GM12864 (cell line): Measurements from ENCODE around the gene PSKH1.

Experiments used
- DNase-seq: peaks from one replicate; pipeline ENCODE4 v3.0.0-alpha.2; 2011; ENCODE audit warnings: low read depth
- H3K4me3 ChIP-seq: 2 replicates; pipeline ENCODE4 v1.5.1; 2011; ENCODE audit warnings: mild to moderate bottlenecking, low read depth, low read length, control low read depth
- TF ChIP-seq, protein P1 (sequence below): IDR thresholded peaks from 2 replicates; pipeline ENCODE4 v1.5.1; 2011; ENCODE audit warnings: low read depth, mild to moderate bottlenecking, moderate library complexity, low read length, control low read depth, inconsistent platforms; ENCODE audit errors: missing control alignments

The PSKH1 gene

DNA sequence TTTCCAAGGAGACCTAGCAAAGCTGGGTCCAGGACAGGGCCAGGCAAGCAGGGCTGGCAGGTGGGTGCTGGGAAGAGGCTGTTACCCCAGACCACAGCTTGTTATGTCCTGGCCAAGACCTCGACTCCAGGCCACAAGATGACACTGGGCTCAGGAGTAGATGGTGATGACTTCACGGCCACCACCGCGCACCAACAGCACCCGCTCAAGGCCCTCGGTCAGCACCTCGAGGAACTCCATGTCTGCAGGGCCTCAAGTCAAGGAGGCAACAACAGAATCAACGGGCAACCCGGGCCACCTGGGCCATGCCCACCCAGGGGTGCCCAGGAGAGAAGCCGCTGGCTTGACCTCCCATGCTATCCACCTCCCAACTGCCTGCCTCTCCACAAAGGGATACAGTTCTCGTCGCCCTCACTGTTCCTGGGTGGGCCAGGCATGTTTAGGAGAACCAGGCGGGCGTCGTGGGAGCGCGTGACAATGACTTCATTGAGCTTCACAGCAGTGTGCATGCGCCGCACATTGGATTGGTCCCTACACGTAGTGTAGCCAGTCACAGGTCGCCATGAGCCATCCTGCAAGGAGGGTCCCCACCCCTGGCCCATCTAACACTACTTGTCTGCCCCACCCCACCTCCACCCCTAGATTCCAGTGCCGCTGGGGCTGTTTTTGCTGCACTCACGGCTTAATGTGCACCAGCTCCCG is 51.8 kb downstream of the PSKH1 start:
- no peak for DNase-seq
- H3K4me3 ChIP-seq = no peak overlapping the region
- TF ChIP-seq, protein P1, sequence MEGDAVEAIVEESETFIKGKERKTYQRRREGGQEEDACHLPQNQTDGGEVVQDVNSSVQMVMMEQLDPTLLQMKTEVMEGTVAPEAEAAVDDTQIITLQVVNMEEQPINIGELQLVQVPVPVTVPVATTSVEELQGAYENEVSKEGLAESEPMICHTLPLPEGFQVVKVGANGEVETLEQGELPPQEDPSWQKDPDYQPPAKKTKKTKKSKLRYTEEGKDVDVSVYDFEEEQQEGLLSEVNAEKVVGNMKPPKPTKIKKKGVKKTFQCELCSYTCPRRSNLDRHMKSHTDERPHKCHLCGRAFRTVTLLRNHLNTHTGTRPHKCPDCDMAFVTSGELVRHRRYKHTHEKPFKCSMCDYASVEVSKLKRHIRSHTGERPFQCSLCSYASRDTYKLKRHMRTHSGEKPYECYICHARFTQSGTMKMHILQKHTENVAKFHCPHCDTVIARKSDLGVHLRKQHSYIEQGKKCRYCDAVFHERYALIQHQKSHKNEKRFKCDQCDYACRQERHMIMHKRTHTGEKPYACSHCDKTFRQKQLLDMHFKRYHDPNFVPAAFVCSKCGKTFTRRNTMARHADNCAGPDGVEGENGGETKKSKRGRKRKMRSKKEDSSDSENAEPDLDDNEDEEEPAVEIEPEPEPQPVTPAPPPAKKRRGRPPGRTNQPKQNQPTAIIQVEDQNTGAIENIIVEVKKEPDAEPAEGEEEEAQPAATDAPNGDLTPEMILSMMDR = no peak

DNA sequence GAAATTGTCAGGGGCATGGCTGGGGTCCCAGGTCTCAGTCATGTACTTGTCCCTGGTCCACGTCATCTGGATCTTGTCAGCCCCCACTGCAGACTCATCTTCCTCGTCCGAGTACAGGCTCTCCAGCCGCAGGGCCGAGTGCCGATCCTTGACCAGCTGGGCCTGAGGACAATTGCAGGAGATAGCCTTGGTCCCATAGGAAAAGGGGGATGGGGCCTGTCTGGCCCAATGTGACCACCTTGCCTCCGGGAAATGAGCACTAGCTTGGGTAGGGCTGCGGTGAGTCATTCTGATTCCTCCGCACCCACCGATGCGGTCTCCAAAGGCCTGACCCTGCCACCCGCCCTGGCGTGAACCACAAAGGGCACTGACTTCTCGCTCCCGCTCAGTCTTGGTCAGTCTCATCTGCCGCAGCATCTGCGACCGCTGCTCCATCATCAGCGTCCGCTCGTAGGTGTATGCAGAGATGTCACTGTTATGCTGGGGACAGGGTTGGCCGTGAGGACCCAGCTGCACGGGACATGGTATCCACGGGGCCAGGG is 52.4 kb downstream of the PSKH1 start:
- TF ChIP-seq, protein P1 = no peak
- DNase-seq = no peak
- H3K4me3 ChIP-seq = no peak overlapping the region

DNA sequence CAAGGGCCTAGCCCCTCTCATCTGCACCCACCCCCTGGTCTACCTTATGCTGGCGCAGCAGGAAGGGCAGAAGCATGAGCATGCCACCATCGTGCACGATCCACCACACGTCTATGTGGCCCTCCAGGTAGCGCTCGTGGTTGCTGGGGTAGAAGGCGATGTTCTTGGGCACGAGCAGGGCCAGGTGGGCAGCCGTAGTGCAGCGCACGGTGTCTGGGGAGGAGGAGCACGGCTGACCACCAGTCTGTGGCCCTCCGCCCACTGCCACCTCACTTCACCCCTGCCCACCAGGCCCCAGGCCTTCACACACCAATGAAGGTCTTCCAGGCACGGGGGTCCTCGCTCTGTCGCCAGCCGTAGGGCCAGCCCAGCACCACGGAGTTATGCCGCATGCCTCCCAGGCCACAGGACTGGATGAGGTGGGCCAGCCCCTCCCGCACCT is 53.1 kb downstream of the PSKH1 start:
- no peak overlapping the region for H3K4me3 ChIP-seq
- DNase-seq = no peak
- TF ChIP-seq, protein P1 = no peak

DNA sequence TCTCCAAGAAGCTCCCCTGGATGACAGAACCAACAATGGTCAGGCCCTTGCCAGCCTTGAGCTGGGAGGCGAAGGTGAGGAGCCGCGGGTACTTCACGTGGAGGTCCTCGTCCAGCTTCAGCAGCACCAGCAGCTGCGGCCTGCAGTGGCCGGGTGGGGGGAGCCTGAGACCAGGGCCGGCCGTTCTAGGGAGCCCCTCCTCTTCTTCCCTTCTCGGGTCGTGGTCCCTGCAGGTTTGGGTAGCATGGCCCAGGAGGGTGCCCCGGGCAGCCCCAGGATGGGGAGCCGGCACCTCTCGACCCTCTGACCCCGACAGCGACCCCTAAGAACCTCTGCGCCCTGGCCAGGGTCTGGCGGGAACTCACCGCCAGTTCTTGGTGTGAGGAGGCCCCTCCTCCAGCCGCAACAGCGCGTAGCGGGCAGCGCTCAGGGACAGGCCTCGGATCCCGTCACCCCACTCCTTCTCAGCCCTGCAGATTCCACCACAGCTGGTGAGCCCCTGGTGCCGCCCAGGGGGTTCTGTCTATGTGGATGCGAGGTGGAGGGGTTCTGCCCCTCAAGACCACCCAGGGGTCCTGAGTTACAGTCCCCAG is 54.0 kb downstream of the PSKH1 start:
- TF ChIP-seq, protein P1 = no peak
- no peak for DNase-seq
- no peak overlapping the region for H3K4me3 ChIP-seq

DNA sequence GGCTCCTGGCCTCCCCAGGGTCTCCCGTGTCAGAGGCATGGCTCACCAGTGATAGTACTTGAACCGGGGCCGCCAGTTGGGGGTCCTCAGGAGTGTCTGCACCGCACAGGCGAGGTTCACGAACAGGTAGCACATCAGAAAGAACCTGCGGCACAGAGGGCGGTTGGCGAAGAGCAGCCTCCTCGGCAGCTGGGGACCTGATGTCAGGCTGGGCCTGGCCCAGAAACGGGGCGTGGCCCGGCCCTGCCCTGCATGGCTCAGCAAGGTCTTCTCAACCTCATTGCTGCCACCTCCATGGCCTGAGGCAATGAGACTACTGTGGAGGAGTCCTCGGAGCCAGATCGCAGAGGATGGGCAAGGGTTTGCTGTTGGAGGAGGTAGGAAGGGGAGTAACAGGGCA is 55.0 kb downstream of the PSKH1 start:
- DNase-seq = no peak
- TF ChIP-seq, protein P1 = no peak
- H3K4me3 ChIP-seq = no peak overlapping the region

DNA sequence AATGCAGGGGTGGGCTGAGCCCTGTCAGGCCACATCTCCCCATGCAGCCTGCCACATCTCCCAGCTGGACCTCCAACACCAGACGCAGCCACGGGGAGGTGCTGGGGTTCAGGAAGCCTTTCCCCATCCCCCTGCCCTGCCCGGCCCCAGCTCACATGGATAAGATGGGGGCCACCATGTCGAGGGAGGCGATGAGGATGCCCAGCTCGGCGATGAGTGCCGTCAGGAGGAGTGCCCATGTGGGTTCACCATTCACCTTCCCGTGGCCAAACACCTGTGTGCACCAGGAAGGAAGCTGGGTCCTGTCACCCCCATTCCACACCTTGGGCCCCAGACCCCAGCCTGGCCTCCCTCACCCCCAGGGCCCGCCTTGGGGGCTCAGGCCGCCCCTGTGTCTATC is 56.6 kb downstream of the PSKH1 start:
- no peak for DNase-seq
- H3K4me3 ChIP-seq = no peak overlapping the region
- TF ChIP-seq, protein P1 = no peak
